Heart left ventricle (tissue), 13 donors: ENCODE results near the gene BBS1.

ENCODE experiments used
- POLR2A ChIP-seq, 2 donors: fragments of 450-650 bp; IDR thresholded peaks; one replicate each; pipeline ENCODE4 v1.6.1; 2017; ENCODE audit warnings: antibody characterized with exemption in 2 of 2, mild to moderate bottlenecking in 2 of 2, moderate library complexity in 2 of 2
- TF ChIP-seq, protein P1 (sequence below), 12 donors: fragments of 200-600 bp; sonication (generic) in 4 of 12; IDR thresholded peaks; one replicate each; pipeline versions ENCODE4 v1.5.0 to v1.8.0; 2018 to 2022; ENCODE audit warnings: antibody characterized with exemption in 12 of 12, mild to moderate bottlenecking in 5 of 12
- donor health status: ischemic (EF 13 %, LVEDD 7.1; RV severe dilation, severe dysfunction).
- donor health status: DM: no; HTN: yes; CAD: no.
- donor health status: DM: no; HTN: no; CAD: no.
- donor health status: ischemic (EF 25% LVEDD 6.9; RV normal size, moderate dysfunction).
- donor health status: ischemic (EF 25% LVEDD 5.7; RV mildly dilated, moderate dysfunction).
- donor health status: ischemic (EF 35%, LVEDD 5.7; RV mildly dilated, moderate dysfunction).
- donor health status: nonischemic (EF 11% LVEDD 7.7; RV severe dilation, severe dysfunction).
- donor health status: DM: yes; HTN: yes; CAD: no.
- donor health status: PGD.
- donor health status: ischemic (EF 29% LVEDD 5.4; RV normal size, mild dysfunction).
- donor health status: nonischemic (EF 23%, LVEDD 6.1; RV moderate dilation, normal function).

GRCh38 chr11:66561975-66562248 is 51.5 kb downstream of the BBS1 start:
- TF ChIP-seq, protein P1, sequence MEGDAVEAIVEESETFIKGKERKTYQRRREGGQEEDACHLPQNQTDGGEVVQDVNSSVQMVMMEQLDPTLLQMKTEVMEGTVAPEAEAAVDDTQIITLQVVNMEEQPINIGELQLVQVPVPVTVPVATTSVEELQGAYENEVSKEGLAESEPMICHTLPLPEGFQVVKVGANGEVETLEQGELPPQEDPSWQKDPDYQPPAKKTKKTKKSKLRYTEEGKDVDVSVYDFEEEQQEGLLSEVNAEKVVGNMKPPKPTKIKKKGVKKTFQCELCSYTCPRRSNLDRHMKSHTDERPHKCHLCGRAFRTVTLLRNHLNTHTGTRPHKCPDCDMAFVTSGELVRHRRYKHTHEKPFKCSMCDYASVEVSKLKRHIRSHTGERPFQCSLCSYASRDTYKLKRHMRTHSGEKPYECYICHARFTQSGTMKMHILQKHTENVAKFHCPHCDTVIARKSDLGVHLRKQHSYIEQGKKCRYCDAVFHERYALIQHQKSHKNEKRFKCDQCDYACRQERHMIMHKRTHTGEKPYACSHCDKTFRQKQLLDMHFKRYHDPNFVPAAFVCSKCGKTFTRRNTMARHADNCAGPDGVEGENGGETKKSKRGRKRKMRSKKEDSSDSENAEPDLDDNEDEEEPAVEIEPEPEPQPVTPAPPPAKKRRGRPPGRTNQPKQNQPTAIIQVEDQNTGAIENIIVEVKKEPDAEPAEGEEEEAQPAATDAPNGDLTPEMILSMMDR (IDR thresholded peaks at IDR 0.05): no peak
- TF ChIP-seq POLR2A (IDR thresholded peaks at IDR 0.05): no peak
